ENCODE data around the gene XYLT1.
A peak's percentile ranks its signal among the peaks of the same experiment; 100 is the strongest.

Gene XYLT1

DNA sequence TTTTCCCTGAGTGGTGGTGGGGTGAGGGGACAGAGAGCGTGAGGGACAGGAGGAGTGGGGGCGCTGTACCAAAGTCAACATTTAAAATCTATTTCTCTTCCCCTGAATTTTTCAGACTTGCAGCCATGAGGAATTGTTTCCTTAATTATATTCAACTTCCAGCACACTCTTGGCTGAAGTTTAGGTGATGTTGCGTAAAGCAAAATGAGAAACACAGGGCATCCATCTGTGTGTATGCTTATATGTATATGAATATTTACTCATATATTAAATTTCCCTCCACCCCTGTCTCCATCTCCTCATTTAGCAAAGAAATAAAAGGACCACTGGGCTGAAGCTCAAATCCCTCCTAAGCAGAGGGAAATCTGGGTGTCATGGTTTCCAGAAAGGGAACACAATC is 218.1 kb downstream of the XYLT1 start:
- no peak for DNase-seq (ENCODE audit: low spot score)

DNA sequence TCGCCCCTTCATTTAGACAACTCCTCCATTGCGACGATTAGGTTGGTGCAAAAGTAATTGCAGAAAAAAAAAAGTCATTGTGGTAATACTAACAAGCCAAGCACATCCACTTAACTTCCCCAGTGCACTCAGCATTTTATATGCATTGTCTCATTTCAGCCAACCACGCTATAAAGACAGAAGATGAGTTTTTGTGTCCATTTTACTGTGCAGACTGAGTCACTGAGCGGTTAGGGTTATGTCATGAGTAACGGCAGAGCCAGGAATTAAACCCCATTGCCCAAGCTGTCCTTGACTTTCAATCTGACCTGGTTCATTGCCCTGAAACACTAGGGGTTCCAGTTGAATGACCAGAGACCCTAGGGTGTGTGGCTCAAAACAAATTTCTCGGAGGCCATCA is 218.7 kb downstream of the XYLT1 start:
- peak; percentile 1 for DNase-seq (ENCODE audit: low spot score)

DNA sequence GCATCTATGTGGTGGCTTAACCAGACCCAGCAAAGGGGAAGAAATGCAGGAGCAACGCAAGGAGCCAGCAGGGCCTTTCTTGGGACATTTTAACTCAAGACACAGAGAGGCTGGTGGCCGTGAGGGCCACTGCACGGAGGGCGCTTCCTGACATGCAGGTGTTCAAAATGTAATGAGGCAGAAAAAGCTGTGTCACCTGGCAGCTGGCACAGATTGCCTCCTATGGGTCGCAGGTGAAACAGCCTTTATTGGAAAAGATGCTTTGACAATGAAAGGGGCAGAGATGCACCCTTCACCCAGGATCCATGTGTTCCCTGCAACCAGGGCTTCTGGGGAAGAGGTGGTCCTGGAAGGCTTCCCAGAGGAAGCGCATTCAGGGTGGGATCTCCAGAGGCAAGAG is 219.3 kb downstream of the XYLT1 start:
- no peak for DNase-seq (ENCODE audit: low spot score)

DNA sequence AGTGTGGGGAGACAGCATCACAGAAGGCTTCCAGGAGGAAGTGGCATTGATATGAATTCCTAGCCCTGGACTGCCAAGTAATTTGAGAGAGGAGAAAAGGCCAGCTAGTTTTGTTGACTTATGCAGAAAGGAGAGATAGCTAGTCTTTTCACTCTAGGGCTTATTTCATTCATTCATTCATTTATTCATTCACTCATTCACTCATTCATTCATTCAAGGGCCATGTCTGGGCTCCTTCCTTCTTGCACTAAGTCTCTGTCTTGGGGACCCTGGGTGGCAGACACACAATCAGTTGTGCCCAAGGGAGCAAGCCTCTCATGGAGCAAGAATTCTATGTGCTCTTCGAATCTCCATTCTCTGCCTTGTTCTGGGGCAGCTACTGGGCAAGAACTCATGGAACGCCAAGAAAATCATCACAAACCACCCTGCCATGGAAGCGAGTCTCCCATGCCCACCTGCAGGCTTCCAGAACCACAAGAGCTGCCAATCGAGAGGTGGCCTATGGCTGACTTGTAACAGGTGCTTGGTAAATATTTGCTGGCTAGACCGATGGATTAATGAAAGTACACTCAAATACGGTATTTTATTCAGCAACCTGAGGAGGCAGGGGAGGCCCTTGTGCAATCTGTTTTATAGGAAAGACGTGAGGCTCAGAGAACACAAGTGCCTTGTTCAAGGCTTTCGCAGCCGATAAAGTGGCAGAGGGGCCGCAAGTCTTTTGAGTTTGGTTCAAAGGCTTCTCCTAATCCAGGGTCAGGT is 223.6 kb downstream of the XYLT1 start:
- DNase-seq (ENCODE audit: low spot score), result no peak

DNA sequence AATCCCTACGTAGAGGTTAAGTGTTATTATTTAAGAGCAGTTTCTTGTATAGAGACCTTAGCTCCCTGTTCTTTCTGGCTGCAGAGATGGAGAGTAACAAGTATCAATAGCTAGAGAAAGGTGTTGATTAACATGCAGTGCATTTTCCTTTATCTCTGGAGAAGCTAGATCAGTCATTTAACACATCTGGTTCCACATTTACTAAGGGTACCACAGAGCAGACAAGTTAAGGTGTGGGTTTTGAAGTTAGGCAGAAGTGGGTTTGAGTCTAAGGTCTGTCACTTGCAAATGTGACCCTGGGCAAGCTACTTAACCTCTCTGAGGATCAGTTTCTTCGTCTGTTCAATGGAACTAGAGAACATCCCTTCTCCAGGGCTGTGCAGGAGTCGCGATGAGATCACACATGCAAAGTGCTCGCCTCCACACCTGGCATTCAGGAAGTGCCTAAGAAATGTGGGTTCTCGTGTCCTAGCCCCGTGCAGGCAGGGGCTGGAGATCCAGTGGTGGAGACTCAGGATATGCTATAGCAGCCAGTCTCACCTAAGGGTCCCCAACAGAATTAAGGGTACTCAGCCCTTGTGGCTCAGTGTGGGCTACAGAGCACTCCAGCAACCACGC is 224.4 kb downstream of the XYLT1 start:
- no peak for DNase-seq (ENCODE audit: low spot score)

DNA sequence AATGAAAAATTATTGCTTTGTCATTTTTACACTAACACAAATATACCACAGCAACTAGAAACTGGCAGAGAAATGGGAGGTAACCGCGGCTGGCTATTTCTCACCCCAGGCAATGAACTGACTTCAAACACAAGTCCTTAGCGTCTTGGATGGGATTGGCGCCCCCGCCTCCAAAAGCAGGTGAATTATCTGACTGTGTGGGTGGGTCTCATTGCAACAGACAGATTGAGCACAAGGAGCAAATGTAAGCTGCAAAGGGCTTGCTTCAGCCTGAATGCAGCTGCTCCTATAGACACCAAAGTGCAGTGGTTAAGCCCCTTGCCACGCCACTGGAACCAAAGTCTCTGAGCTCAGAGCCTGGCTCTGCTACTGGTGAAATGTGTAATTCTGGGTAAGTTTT is 225.0 kb downstream of the XYLT1 start:
- no peak for DNase-seq (ENCODE audit: low spot score)

DNA sequence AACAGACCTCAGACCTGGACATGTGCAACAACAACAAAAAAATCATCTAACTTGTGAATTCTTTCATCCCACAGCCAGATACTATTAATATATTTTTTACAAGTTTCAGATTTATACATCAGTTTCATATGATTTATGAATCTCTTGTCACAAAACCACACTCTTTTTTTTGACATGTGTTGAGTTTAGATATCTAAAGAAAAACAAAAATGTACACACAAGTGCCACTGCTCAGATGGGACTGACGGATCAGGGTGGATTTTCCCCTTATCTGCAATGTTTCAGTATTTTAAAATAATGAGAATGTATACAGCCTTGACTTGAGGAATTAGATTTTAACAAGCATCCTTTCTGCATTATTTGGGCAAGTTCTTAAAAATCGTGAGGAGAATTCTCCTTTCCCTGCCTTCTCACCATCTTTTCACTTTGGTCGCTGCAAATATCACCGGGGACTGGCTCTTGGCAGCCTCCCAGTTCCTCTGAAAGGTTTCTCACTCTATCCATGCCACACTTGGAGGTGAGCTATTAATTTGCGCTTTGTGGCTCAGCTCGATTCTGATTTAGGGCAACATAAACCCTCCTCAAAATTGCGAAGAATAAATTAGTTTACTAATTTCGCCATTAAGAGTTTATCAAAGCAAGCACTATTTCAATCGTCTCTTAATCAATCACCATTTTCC is 225.7 kb downstream of the XYLT1 start:
- DNase-seq (ENCODE audit: low spot score), result no peak

DNA sequence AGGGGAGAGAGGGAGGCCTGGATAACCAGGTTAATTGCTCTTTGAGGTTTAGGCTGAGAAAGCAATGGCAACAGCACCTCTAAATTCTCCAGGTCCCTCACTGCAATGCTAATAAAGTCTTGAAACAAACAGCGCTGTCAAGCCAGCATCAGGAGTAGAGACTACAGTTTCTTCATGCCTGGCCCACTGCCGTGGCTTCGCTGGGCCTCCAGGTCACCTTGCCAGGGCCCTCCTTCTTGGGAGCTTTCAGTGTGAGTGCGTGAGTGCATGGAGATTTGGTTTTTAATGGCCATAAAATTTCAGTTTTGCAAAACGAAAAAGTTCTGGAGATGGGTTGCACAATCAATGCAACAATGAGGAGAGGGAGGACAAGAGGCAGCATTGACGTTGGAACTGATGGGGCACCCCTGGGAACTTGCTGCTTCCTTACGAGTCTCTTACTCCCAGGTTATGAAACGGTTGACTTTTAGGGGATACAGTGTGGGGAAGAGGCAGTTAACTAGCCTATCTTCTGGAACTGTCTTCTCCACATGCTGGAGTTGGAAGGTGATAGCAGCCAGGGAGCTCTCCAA is 229.4 kb downstream of the XYLT1 start:
- DNase-seq (ENCODE audit: low spot score), result no peak

DNA sequence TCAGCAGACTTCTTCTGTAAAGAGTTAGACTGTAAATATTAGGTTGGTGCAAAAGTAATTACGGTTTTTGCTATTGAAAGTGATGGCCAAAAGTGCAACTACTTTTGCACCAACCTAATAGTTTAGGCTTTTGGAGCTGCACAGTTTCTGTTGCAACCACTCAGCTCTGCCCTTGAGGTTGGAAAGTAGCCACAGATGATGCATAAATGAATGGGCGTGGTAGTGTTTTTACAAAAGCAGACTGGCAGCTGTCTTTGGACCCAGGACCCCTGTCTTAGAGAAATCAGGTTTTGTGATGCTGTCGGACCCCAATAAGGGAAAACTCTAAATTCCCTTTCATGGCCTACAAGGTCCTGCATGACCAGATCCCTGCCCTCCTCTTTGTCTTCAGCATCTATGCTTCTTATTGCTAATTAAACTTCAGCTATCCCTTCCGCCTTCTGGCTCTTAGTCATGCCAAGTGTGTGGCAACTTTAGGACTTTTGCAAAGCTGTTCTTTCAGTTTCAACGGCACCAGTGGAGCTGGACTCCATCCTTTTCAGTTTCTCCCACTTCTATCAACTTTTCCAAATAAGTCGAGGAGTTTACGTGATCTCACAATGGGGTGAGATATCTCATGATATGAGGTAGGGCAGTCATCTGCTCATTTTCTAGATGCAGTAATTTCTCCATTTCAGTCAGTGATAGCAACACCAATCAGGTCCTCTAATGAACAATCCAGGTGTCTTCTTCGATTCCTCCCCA is 232.3 kb downstream of the XYLT1 start:
- DNase-seq (ENCODE audit: low spot score), result no peak

DNA sequence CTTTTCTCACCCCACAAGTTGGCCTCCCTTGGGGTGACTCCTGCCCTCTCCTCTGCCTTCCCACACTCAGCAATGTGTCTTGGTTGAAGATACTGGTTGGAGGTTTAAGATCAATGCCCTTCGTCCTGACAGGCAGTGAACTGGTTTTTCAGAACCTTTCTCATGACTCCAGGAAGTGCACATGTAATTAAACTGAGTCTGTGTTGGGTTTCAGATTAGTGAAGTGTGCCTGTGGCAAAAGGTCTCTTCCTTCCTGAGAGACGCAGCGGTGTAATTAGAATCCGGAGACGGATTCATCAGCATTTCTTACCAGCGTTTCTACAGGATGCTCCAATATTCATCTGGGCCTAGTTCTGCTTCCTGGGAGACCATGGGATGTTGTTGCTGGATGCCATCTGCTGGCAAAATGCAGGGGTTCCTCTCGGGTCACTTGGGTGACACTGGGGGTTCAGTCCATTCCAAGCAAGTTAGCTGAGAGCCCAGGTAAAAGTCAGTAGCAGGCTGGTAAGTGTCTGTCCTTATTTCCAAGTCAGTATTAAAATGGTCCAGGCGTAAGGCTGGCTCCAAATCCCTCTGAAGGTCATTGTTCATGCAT is 233.3 kb downstream of the XYLT1 start:
- DNase-seq (ENCODE audit: low spot score), result no peak

DNA sequence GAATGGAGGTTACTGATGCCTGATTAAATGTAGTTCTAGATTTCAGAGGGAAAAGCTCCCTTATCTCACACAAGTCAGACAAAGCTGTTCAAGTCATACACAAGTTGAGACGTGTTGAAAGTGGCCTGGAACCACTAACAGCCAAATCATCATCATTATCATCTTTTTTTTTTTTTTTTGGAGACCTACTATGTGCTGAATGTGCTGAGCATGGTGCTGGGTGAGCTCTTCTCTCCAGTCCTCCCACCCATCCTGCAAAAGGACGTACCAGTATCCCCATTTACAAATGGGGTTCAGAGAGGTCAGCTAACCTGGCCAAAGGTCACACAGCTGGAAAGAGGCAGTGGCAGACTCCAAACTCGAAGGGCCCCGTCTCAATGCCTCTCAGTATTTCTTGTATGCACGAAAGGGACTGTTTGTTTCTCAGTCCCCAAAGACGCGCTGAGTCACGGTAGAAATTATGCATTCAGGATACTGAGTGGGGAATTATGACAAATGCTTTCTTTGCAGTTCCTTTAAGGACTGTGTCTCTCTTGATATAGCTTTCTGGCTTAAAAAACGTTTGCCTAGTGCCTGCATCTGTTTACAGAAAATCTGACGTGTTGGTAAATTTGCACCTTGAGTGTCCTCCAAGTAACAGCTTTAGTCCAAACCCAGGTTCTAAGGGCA is 235.5 kb downstream of the XYLT1 start:
- DNase-seq (ENCODE audit: low spot score), result no peak

DNA sequence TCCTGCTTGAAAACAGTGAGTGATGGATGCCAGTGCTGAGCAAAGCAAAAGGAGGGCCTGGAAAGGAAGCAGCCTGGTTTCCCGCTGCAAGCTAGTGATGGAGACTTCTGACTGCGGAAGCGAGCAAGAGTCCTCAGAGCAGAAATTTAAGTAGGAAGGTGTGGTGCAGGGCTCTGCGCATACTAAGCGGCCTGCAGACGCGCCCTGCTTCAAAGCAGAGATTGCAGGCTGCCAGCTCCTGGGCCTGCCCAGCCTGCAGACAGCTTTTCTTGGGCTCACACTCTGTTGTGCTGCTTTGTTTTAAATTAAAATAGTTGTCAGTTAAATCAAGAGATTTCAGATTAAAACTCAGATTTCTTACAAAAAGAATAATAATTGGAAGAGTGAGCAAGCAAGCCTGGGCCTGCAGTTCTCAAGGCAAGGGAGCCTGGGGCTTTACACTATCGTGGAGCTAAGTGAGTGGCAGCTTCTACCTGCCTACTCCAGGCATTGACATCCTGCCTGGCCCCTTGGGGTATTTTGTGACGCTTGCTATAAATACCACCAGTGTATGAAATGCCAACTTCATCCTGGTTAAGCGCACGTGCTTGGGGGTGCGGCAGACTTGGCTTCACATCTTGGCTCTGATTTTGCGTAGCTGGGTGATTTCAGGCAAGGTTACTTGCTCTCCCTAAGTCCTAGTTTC is 237.3 kb downstream of the XYLT1 start:
- DNase-seq (ENCODE audit: low spot score), result no peak

DNA sequence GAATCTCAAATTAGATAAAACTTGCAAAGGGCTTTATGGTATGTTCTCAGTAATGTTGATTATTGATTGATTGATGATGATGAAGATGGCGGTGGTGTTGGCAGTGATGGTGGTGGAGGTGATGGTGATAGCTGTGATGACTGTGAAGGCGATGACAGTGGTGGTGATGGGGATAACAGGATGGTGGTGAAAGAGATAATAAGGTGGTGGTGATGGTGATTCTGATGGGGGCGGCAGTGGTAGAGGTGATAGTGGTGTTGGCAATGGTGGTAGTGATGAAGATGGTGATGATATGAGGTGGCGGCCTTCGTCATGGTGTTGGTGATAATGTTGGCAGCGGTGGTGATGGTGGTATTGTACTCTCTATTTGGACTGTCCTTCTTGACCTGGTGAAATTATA is 238.3 kb downstream of the XYLT1 start:
- DNase-seq (ENCODE audit: low spot score), result no peak

DNA sequence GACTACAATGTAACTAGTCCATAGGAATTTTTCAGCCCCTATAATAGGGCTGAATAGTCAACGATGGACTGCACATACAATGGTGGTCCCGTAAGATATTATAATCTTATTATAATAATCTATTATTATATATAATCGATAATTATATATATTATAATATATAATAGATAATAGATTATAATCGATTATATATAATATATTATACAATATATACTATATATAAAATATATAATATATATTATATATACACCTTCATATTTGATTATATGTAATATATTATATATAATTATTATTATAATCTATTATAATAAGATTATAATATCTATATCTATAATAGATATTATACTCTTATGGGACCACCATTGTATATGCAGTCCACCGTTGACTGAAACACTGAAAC is 238.8 kb downstream of the XYLT1 start:
- DNase-seq (ENCODE audit: low spot score), result no peak

DNA sequence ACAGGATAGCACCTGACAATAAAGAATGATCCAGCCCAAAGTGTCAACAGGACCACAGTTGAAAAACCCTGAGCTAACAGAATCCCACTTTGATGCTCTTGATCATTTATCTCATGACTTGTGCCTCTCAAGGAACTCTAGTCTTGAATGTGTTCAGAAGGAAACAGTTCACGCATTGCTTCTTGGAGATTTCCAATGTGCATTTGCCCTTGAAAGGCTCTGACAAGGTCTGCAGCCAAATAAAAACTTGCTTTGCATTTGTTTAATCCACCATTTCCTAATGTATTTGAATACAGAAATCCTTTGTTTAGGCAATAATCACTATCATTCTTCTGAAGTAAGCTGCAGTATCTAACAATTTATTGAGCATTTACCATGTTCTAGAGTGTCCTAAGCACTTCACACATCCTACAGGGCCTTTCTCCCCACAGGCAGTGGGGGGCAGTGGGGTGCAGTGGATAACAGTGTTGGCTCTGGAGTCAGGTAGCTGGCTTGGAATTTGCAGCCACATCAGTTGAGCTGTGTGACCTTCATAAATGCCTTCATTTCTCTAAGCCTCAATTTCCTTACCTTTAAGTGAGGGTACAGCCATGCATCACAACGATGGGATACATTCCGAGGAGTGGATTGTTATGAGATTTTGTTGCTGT is 239.7 kb downstream of the XYLT1 start:
- DNase-seq (ENCODE audit: low spot score), result no peak

DNA sequence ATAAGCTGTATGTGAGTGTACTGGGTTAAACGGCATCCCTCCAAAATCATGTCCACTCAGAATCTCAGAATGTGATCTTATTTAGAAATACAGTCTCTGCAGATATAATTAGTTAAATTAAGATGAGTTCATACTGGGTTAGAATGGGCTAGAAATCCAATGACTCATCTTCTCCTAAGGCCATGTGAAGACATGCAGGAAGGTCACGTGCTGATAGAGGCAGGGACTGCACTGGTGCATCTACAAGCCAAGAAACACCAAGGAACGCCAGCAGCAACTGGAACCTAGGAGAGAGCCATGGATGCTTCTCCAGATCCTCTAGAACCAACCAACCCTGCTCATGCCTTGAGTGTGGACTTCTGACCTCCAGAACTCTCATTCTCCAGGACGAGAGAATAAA is 241.0 kb downstream of the XYLT1 start:
- no peak for DNase-seq (ENCODE audit: low spot score)

DNA sequence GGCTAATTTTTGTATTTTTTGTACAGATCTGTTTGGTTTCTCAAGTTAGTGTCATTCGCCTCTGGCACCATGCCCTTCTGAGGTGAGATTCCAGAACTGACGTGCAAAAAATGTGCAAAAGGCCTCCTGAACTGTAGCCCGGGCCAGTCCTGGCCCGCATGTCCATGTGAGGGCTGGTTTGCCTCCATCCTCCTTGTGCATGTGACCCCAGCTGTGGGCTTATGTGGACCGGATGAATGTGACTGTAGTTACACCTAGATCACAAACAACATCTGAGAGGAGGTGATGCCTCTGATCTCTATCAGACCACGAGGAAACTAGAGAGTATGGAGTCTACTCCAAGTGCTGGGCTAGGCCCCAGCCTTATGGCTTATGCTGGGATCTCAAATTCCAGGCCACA is 241.6 kb downstream of the XYLT1 start:
- no peak for DNase-seq (ENCODE audit: low spot score)

DNA sequence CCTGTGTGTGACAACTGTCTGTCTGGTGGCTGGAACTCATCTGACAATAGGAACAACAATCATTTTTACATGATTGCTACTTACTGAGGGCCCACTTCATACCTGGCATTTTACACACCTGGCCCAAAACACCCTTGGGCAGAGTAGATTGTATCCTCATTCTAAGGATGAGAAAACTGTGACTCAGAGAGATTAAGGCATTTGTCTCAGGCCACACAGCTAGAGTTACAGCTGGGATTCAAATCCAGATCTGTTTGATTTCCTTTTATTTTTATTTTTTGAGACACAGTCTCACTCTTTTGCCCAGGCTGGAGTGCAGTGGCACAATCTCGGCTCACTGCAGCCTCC is 242.1 kb downstream of the XYLT1 start:
- no peak for DNase-seq (ENCODE audit: low spot score)

DNA sequence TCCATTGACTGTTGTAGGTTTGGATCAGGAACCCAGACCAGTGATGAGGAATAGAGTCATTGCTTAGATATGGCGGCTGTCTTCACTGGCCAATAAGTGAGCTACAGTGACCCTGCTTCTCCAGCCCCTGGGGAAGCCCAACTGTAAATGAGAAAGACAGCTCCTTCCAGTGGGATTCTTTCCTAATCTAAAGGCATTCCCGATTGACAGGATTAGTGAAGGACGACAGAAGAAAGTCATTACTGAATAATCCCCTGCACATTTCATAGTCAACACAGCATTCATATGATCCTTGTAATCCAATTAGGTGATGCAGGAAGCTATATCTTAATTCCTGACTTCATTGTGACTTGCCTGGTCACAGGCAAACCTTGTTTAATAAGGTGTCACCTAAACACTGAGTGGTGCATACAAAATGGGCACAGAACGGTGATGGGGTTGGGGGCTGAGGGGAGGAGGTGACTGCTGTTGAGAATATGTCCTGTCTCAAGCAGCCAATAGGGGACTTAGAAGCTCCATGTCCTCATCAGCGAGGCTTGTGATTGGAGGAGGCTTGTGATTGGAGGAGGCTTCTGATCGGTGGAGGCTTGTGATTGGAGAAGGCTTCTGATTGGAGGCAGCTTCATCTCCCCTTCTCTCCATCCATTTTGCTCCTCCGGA is 242.6 kb downstream of the XYLT1 start:
- DNase-seq (ENCODE audit: low spot score), result no peak

DNA sequence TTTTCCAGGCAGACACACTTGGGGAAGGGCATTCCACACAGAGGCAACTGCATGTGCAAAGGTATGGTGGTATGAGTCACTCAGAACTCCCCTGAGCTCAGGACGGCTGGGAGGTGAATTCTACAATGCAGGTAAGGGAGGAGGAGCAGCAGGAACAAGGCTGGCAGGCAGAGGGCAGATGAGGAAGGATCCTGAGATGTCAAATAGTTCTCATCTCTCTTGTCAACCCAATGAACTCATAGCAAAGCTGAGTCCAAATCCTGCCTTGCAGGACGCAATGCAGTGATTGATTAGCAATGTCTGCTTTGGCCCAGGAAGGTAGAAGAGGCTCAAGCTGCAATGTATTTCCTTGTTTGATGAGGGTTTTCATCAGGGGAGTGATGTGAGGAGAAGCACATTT is 243.5 kb downstream of the XYLT1 start:
- DNase-seq (ENCODE audit: low spot score), result peak; percentile 39

Measured in kidney tubule cell (primary cell).